GM21447 (cell line): ENCODE data around the gene ALK.

Experiments used
- ATAC-seq: cut with Tn5 transposase; IDR thresholded peaks from one replicate; pipeline ENCODE4 v1.9.1; 2021; ENCODE audit not compliant: unreplicated experiment

Gene ALK

GRCh38 chr2:29463181-29463900 is 458.0 kb downstream of the ALK start:
- ATAC-seq, result no peak

GRCh38 chr2:29462293-29462692 is 459.1 kb downstream of the ALK start:
- ATAC-seq, result no peak

DNA sequence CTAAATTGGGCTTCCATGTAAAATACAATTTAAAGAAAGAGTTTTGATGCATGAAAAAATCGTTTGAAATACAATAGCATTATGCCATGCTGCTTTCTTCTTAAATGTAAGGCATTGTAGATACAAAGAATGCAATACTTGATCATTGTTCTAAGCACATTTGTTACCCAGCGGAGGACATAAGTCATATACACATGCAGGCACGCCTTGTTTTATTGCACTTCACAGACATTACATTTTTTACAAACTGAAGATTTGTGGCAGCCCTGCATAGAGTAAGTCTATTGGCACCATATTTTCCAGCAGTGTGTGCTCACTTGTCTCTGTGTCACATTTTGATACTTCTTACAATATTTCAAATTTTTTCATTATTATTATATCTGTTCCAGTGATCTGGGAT is 461.2 kb downstream of the ALK start:
- ATAC-seq, result no peak

DNA sequence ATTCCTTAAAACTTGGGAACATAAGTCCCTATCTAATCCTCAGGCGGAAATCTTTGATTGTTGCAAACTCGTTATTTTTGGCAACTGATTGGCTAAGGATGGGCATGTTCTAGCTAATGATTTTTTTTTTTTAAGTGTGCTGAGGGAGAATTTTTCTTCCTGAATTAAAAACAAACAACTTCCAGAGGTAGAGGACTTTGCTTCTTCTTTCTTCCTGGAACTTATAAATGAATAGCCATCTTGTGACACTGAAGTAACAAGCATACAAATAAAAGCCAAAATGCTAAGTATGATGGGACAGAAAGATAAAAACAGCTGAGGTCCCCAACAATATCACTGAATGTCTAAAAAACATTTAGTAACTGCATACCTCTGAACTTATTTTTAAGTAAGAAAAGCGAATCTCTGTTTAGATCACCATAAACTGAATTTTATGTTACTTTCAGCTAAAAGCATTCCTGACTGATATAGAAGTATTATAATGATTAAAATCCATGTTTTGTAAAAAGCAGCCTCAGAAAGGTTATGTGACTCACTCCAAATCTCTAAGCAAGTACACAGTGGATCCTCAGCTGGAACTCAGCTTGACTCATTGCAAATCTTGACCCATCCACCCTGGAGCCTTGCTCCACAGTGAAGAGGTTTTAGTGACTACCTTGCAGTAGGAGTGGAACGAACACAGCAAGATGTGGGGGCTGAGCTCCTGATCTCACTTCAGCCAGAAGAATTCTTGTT is 461.8 kb downstream of the ALK start:
- no peak for ATAC-seq

GRCh38 chr2:29456429-29456828 is 465.0 kb downstream of the ALK start:
- ATAC-seq, result no peak

DNA sequence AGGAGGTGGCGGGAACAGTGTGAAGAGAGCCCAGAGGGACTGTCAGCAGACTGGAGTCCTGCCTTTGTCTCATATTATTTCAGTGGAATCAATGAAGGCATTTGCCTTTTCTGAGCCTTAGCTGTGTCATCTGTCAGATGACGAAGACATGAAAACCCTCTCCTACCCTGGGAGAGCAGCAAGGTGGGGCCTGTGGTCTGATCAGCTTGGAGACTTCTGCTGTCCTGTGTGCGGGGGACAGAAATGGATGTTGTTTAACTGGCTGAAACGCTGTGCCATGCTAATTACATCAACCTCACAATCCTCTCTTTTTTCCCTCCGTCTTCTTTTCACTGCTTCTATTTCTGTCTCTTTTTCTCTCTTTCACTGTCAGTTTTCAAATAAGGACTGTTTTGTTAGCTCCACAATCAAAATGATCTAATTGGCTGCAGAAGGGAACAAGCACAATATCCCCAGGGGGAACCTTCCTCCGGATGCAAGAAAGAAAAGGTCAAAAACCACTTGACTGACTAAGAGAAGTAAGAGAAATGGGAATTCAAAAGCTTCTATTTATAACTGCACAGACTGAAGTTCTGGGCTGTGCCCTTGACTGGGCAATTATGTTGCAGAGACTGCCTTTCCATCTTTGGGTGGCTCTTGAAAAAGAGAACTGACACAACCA is 466.1 kb downstream of the ALK start:
- no peak for ATAC-seq

GRCh38 chr2:29452036-29452435 is 469.4 kb downstream of the ALK start:
- ATAC-seq, result no peak

- no peak for ATAC-seq
Observed at GRCh38 chr2:29450596-29451222, 470.7 kb downstream of the ALK start.

- ATAC-seq, result no peak
Observed at GRCh38 chr2:29449499-29449898, 471.9 kb downstream of the ALK start.

GRCh38 chr2:29448096-29448688 is 473.2 kb downstream of the ALK start:
- no peak for ATAC-seq

DNA sequence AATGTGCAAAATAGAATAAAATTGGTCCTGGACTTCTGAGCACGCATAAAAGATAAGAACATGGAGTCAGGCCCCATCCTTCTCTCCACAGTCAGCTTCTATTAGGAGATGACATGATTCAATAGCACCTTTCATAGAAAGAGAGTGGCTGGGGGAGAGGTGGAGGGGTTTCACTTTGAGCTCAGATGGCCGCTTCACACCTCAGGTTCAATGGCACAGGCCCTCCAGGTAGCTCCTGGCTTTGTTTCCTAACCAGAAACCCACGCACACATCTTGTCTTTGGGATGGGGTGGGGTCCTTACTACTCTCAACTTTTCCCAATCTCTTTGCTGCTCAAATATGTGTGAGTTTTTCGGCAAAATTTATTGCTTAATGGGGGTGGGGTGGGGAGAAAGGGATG is 473.9 kb downstream of the ALK start:
- ATAC-seq, result no peak

GRCh38 chr2:29446847-29447246 is 474.5 kb downstream of the ALK start:
- no peak for ATAC-seq

DNA sequence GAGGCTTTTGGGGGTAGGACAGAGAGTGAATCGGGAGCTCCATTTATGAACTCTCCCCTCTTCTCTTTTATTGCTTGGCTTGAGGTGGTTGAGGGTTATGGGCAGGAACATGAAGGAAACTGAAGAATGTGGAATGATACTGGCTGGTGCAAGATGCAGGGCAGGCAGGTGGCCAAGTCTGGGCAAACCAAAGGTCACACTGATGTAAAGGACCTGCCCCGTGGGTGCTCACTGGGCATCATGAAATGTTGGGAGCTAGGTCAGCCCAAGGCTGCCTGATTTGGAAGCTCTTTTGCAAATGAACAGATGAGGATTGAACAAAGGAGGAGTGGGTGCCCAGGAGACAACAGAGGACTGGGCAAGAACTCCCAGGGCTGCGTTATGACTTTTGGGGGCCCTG is 477.2 kb downstream of the ALK start:
- no peak for ATAC-seq

GRCh38 chr2:29443627-29444026 is 477.8 kb downstream of the ALK start:
- no peak for ATAC-seq

GRCh38 chr2:29443151-29443550 is 478.2 kb downstream of the ALK start:
- ATAC-seq, result no peak

DNA sequence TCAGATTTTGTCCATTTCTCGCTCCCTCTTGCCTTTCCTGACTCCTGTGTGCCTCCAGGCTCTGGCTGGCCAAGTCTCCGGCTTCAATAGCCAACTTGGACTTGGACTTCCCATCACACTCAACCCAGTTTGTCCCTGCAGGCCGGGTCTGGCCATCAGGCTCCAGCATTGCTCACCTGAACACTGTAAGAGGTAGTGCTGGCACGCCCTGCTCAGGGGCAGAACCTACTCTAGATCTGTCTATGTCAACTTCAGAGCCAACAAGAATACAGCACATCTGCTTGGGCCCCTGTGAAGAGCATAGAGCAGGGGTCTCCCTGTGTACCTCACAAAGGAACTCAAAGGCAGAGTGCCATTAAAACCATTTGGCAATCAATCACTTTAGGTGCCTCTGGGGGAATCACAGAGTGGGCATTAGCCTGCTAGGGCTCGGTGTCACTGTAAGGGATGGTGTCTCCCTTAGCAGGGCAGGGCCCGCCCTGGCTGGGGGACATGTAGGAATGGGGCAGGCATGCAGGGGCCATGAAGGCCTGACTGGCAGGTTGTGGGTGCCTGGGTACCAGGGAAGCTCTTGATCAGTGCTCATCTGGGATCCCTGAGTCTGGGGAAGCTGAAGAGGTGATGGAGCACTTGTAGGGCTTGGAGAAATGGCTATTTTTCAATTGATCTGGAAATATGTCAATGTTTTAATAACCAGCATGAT is 480.3 kb downstream of the ALK start:
- no peak for ATAC-seq

GRCh38 chr2:29433920-29434319 is 487.5 kb downstream of the ALK start:
- ATAC-seq, result no peak

DNA sequence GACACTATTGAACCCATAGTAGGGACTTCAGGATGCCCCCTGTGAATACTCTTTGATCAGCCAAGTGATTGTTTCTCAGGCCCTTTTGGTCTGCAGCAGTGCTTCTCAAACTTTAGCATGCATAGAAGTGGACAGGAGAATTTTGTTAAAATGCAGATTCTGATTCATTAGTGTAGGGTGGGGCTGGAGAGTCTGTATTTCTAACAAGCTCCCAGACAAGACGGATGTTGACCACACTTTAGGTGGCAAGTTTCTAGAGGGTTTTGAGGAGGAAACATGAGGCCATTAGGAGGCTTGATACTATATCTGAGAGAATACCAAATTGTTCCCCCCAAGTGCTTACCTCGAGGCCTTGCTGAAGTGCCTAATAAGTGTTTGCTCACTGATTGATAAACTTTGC is 488.3 kb downstream of the ALK start:
- ATAC-seq, result no peak

GRCh38 chr2:29431485-29431884 is 489.9 kb downstream of the ALK start:
- no peak for ATAC-seq

DNA sequence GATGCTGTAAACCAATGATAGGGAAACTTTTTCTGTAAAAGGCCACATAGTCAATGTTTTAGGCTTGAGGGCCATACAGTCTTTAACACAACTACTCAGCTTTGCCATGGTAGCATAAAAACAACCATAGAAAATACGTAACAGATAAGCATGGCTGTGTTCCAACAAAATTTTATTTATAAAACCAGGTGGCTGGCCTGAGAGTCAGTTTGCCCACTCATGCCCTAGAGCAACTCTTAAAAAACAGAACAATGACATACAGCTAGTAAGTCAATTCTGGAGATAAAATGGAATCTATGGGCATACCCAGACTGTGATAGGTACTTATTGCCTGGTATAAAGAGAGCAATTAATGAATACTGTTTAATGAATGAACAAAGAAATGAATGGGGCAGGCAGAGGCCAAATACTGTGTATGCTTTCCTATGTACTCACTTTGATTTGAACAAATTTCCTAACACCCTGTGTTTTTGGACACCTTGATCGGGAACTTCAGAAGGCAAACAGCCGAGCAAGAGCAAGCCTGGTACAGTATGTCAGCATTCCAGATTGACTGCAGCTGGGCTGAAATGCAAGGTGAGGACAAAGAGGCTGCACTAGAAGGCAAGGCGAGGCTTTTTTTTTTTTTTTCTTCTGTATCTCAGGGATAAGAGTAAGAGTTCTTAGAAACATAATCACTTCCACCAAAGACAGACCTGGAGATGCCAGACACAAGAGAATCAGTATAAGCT is 490.8 kb downstream of the ALK start:
- no peak for ATAC-seq
